HCEC 1CT (cell line): ENCODE measurements around the gene RPS14.
"Not testable (repeated sequence)": the region's sequence is repeated elsewhere in the genome, so short reads cannot be mapped to it uniquely, and the experiment has no call there.

Experiments
- DNase-seq: peaks from one replicate; pipeline ENCODE4 v3.0.0-alpha.2; 2017

RPS14 gene

GRCh38 chr5:150479416-150479815 lies 29.9 kb upstream of the RPS14 start:
- no peak for DNase-seq

- not testable (repeated sequence) for DNase-seq
Observed at GRCh38 chr5:150476568-150476967, 27.0 kb upstream of the RPS14 start.

GRCh38 chr5:150473673-150474358 lies 24.3 kb upstream of the RPS14 start:
- peak; percentile 32 for DNase-seq

- DNase-seq: peak; percentile 99
Observed at GRCh38 chr5:150469718-150470469, 20.4 kb upstream of the RPS14 start.

- no peak for DNase-seq
Observed at GRCh38 chr5:150468206-150468605, 18.7 kb upstream of the RPS14 start.

GRCh38 chr5:150465927-150466326 lies 16.4 kb upstream of the RPS14 start:
- no peak for DNase-seq

GRCh38 chr5:150464554-150465012 lies 15.0 kb upstream of the RPS14 start:
- DNase-seq: no peak

GRCh38 chr5:150461231-150461630 lies 11.7 kb upstream of the RPS14 start:
- no peak for DNase-seq

GRCh38 chr5:150460781-150461180 lies 11.2 kb upstream of the RPS14 start:
- no peak for DNase-seq

- DNase-seq: peak; percentile 50
Observed at GRCh38 chr5:150458802-150459557, 9.4 kb upstream of the RPS14 start.

GRCh38 chr5:150457562-150458240 lies 8.2 kb upstream of the RPS14 start:
- DNase-seq: no peak

GRCh38 chr5:150457121-150457520 lies 7.6 kb upstream of the RPS14 start:
- DNase-seq: no peak

- no peak for DNase-seq
Observed at GRCh38 chr5:150454492-150455229, 5.1 kb upstream of the RPS14 start.

- not testable (repeated sequence) for DNase-seq
Observed at GRCh38 chr5:150454027-150454426, 4.5 kb upstream of the RPS14 start.

GRCh38 chr5:150452914-150453313 lies 3.4 kb upstream of the RPS14 start:
- no peak for DNase-seq

- DNase-seq: no peak
Observed at GRCh38 chr5:150451594-150451993, 2.1 kb upstream of the RPS14 start.

GRCh38 chr5:150448952-150449516 lies 505 bp downstream of the RPS14 start:
- no peak for DNase-seq

GRCh38 chr5:150448334-150448733 lies 1.2 kb downstream of the RPS14 start:
- DNase-seq: no peak

- no peak for DNase-seq
Observed at GRCh38 chr5:150447188-150447587, 2.4 kb downstream of the RPS14 start.

- DNase-seq: no peak
Observed at GRCh38 chr5:150446583-150446982, 3.0 kb downstream of the RPS14 start.

GRCh38 chr5:150446088-150446487 lies 3.5 kb downstream of the RPS14 start:
- no peak for DNase-seq

- no peak for DNase-seq
Observed at GRCh38 chr5:150444770-150445169, 4.8 kb downstream of the RPS14 start.
